Endometrial microvascular endothelial cells (primary cell): ENCODE data around the gene FGFR4. TPM values are rescaled to one million over a fixed set of nuclear protein-coding genes. Genes with fewer than 3 reads are reported as not detected.
"Not testable (repeated sequence)": the region's sequence is repeated elsewhere in the genome, so short reads cannot be mapped to it uniquely, and the experiment has no call there.

Experiments used
- in situ Hi-C: cut with HindIII; loops from 2 replicates; pipeline ENCODE4 v1.10.0; 2017; ENCODE audit warnings: low sequenced_read_pairs, low pct_unique_long_range_greater_than_20kb; ENCODE audit errors: inconsistent ontology term
- total RNA-seq: library from RNA; depleted of rRNA; stranded (reverse); fragments of >200 nt; gene quantifications from one replicate; pipeline ENCODE4 v1.2.3, GENCODE V29; 2015; ENCODE audit errors: inconsistent ontology term

FGFR4 gene
- not detected for total RNA-seq

DNA sequence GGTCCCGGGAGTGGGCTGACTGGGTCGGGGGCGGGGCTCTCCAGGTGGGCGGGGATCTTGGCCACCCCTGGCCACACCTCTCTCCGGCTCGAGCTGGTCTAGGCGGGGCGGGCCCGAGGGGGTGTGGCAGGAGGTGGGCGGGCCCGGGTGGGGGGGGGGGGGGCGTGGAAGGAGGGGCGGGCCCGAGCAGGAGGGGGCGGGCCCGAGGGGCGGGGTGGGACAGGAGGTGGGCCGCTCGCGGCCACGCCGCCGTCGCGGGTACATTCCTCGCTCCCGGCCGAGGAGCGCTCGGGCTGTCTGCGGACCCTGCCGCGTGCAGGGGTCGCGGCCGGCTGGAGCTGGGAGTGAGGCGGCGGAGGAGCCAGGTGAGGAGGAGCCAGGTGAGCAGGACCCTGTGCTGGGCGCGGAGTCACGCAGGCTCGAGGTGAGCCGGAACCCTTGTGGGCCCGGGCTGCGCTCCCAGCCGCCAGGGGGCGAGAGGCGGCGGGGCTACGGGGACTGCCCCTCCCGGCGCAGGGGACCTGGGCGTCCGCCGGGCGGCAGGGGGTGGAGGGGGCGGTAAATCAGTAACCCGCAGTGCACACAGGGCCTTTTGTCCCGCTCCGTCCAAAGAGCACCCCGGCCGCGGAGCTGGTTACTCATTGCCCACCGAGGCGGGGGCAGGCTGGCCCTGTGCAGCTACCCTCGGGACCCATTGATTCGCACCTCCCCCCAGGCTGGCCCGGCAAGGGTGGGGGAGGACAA lies at the start of gene FGFR4:
FGFR4 (plus strand) TSS at position 262 of the 744 bp plus-strand sequence. CDS start 2,688 bp downstream, outside the sequence.
- in situ Hi-C loops = no loop called here

DNA sequence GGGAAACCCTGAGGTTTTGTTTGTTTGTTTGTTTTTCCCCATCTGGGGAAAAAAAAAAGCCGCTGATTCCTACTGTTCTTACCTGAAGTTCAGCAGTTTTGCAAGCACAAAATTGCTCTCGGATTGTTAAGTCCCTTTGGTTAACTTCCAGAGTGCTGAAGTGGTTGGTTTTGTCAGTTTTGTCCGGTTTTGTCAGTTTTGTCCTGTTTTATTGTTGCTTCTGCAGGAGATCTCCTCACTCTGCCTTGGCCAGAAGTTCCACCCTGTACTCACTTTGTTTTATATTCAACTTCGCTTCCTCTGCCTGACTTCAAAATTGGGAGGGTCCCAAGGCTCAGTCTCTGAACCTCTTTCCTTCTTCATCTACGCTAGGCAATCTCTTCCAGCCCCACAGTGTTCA lies 49.8 kb upstream of the FGFR4 start:
- in situ Hi-C loops = no loop called here

DNA sequence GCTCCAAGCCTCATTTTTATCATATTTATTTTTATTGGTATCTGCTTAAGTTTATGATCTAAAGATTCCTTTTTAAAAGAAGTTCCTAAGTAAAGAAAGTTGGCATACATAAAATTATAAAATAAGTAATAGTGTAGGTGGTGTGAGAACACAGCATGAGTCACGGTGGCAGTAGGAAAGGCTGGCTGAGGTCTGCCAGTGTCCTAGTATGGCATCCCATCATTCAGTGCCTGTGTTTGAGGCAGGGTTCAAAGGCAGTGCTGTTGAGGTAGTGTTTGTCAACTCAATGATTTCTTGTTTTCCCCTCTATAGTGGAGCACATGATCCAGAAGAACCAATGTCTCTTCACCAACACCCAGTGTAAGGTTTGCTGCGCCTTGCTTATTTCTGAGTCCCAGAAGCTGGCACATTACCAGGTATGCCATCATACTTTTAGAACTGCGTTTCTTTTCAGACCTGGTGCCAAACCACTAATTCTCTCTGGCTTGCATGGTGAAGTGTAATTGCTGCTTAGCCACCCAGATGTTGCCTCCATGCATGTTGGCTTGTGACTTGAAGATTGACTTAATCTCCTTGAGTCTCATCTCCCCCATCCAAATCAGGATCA lies 45.8 kb upstream of the FGFR4 start:
- in situ Hi-C loops = no loop called here

DNA sequence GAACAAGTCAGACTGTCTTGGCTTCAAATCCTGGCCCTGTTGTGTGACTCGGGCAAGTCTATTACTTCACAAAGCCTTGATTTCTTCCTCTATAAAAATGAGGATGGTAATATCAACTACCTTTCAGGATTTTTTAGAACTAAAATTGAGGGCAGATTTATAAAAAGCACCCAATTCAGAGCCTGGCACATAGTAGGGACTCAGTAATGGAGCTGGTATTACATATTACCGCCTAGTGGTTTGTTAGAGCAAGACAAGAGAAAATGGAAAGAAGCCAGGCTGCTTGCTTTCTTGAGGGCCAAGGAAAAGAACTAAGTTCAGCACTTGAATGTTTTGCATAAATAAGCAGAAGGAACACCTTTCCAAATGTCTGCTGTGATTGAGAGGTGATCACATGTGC lies 44.8 kb upstream of the FGFR4 start:
- in situ Hi-C loops = no loop called here

DNA sequence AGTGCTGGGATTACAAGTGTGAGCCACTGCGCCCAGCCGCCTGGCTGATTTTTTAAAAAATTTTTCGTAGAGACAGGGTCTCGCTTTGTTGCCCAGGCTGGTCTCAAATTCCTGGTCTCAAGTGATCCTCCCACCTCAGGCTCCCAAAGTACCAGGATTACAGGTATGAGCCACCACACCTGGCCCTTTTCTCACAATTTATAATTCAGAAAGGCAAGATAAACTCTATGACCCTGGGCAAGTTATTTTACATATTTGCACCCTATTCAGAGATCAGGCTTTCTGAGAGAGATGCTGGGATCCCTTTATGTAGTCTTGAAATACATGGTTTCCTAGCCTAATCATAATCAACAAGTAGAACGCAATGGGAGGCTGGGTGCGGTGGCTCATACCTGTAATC lies 43.6 kb upstream of the FGFR4 start:
- in situ Hi-C loops = no loop called here

DNA sequence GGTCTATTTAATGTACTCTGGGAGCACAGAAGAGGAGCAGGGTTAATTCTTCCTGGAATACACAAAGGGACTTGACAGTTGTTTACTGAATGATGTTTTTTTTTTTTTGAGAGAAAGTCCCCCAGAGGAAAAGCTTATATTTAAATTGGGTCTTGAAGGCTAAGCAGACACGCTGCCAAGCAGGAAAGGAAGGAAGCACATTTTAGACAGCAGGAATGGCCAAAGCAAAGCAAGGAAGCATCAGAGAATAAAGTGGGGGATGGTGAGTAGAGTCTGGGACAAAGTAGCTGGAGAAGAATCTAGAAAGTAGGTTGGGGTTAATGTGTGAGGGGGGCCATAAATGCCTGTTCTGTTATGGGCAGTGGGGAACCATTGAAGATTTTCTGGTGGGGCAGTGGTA lies 42.8 kb upstream of the FGFR4 start:
- in situ Hi-C loops = no loop called here

DNA sequence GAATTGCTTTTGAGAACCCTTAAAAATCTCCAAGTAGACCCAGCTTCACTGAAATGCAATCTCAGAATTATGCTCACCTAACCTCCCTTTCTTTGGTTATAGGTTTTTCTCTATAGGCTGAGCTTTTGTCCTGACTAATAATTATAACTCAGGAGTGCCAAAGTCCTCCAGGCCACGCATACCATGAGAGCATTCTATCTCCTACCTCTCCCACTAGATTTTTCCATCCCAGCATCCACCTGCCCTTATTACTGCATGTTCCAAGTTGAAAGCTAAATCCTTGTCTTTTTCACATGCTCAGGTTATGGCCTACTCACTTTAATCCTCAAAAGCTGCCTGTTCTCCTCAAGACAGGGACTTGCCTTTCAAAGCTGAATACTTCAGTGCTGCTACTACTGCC lies 42.1 kb upstream of the FGFR4 start:
- in situ Hi-C loops = no loop called here

DNA sequence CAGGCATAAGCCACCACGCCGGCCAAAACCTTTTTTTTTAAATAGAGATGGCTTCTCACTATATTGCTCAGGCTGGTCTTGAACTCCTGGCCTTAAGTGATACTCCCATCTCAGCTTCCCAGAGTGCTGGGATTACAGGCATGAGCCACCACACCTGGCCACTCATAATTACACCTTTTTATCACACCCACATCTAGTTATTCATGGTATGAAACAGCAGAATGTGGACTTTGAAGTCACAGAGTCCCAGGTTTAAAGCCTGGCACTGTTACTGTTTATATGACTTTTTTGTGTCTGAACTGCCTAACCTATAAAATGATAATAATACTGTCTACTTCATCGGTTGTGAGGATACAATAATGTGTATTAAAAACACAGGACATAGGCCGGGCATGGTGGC lies 41.1 kb upstream of the FGFR4 start:
- in situ Hi-C loops = no loop called here

DNA sequence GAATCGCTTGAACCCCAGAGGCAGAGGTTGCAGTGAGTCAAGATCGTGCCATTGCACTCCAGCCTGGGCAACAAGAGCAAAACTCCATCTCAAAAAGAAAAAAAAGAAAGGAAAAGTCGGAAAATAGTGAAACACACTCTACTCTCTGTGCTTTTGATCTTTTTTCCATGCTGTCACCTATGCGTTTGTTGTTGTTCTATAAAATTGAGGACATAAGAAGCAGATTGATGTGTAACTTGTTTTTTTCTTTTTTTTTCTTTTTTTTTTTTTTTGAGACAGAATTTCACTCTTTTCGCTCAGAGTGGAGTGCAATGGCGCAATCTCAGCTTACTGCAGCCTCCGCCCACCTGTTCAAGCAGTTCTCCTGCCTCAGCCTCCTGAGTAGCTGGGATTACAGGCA lies 38.2 kb upstream of the FGFR4 start:
- in situ Hi-C loops = not testable (repeated sequence)

DNA sequence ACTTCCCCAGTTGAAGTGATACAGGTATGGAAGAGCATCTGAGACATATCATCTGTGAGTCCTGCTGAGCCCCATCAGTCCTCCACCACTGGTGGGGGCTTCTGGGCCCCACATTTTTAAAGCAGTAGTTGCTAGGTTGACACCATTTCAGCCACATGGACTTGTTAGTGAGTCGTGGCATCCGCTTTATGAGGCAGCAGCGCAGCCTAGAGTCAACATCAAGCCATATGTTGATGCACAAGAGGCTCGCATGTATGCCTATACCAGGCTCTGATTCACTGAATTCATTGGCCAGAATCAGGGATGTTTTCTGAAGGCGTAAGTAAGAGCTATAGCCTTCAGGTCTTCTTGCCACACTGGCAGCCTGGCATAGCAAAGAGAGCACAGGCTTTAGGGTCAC lies 37.4 kb upstream of the FGFR4 start:
- in situ Hi-C loops = no loop called here

DNA sequence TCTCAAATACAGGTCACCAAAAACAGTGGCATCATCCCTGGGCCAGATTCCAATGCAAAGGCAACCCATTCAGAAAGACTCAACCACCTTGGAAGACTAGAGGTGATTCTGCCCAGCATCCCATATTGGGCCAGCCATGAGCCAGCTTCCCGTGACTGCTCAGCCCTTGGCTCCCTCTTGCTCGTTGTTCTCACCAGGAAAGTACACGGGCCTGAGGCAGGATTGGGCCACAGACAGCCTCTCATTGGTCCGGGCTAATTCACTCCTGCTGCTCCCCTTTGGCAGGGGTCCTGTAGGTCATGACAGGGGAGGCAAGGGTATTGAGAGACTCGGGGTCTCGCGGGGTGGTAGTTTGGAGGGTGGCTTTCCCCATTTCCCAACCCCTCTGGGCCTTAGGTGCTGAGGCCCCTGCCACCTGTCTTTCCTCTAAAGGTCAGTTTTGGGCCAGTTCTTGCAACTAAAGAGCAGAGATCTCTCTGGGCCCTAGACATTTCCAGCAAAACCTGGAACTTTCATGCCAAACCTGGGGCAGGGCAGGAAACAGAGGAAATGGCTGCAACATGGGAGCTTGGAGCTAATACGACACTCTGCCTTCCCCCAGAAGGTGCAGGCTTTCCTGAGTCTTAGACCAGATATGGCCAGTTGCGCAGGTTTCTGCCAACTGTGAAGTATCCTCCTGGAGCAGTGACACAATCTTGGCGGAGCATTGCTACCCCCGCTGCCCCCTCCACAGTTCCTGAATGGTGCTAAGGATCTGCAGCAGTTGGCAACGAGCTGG lies 22.0 kb upstream of the FGFR4 start:
- in situ Hi-C loops = no loop called here

DNA sequence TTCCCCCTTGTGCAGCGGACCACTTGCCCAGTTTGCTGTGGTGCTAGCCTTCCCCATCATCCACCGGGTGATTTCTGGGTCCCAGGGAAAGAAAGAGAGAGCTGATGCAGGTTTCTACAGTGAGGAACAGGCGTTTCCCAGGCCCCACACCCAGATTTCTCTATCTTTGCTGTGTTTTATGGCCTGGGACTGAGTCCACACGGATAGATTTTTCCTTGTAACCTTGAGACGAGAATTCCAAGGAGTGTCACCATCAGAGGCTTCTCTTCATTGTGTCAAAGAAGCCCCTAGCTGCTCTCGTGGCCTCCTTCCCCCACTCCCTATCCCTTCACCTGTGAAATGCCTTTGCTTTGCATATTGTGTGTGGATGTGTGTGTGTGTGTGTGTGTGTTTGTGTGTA lies 21.2 kb upstream of the FGFR4 start:
- in situ Hi-C loops = no loop called here

DNA sequence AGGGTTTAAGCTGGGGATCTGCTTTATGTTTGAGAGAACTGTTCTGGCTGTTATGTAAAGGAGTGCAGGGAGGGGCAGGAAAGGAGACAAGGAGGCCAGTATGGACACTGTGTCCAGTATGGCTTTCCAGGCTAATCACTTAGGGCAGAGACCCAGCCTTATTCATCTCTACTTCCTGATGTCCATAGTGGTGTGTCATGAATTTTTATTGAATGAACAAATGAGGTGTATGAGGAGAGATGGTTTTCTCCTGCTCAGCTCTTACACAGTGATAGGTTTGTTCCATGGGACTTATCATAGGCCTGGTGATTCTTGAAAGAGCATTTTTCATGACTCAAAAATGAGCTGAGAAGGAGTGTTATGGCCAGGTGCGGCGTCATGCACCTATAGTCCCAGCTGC lies 20.5 kb upstream of the FGFR4 start:
- in situ Hi-C loops = no loop called here

DNA sequence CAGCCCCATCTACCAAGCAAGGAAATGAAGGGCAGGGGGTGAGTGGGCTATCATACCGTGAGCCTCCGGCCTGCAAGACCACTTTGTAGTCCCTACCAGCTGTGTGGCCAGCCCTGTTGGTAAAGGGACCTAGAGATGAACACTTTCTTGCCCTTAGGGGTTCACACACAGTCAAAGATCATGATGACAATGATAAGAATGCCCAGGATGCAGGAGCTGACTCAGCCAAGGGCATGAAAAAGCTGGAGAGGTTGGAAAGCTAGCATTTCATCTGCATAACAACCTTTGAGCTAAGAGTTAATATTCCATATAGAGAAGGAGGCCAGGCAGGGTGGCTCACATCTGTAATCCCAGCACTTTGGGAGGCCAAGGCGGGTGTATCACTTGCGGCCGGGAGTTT lies 19.2 kb upstream of the FGFR4 start:
- in situ Hi-C loops = no loop called here

DNA sequence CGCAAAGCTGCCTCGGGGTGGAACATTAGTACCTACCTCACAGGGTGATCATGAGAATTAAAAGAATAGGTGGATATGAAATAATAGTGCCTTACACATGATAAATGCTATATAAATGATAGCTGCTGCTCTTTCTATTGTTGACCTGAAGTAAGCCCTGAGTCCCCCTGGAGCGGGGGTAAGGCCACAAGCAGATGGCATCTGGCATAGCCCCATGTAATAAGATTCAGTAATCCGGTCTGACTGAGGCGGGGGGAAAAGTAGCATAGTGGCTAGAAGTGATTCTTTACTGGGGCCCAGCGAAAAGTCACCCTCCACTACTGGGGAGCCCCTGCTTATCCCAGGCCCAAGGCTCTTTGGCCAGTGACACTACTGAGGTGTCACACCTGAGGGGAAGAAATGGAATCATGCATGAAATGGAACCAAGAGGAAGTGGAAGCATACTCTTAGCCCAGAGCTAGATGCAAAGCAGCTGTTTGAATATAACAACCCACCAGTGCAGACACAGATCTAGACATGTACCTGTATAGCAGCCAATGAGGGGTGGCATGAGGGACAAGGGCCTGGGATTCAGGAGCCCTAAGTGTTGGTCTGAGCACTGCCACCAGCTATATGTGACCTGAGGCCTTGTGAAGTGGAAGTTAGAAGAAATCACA lies 16.1 kb upstream of the FGFR4 start:
- in situ Hi-C loops = no loop called here

DNA sequence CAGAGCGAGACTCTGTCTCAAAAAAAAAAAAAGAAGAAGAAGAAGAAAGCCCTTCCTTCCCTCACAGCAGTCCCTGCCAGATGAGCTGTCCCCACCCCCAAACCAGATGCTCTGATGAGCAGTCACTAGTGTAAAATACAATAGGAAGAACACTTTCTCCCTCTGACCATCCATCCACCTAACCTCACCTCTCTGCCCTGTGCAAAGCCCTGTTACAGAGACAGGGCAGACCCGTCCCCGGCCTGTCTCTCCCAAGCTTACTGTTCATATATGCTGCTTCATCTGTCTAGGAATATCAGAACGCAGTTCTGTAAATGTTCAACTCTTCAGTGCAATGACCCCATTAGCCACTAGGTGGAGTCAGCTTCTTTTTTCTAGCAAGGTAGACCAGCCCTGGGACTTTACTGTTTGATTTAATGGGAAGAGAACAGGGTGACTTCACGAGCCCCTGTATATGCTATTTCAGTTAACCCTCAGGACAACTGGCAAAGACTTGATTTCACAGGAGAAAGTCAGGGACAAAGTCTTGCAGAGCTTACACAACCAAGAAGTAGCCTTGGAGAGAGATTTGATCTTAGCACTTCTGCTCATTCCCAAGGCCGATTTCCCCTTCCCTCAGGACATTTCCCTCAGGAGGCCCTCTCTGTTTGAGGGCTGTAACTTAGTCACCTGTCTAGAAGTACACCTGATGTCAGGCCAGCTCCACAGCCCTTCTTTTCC lies 14.9 kb upstream of the FGFR4 start:
- in situ Hi-C loops = no loop called here

DNA sequence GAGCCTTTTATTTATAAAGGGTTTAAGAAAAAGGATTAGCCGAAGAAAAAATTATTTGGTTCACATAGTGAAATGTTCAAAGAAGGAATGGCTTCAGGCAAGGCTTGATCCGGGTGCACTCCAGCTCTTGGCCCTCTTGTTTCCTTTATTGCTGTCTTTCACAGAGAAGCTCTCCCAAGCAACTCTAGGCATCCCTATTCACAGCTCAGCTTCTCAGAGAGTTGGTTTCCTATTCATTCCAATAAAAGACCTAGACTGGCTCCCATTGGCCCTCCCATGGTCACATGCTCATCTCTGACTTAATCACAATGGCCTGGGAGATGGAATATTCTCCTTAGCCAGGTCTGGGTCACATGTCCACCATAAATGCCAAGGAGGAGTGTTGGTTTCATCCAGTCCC lies 9.4 kb upstream of the FGFR4 start:
- in situ Hi-C loops = no loop called here

DNA sequence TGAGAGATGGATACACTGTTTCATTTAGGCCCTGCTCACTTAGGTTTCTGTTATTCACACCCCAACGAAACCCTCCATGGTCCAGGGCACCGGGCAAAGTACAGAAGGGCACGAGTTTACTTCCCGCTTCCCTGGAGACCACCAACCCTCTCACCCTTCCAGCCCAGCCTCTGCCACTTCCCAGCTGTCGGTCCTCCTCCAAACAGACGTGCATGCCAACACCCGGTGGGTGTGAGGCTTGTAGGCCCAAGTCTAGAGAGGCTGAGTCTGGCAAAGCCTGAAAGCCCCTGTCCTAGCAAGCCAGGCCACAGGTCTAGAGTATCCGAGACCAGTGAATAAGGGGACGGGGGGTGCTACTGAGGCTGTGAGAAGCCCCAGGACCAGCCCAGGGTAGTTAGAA lies 7.1 kb upstream of the FGFR4 start:
- in situ Hi-C loops = no loop called here

DNA sequence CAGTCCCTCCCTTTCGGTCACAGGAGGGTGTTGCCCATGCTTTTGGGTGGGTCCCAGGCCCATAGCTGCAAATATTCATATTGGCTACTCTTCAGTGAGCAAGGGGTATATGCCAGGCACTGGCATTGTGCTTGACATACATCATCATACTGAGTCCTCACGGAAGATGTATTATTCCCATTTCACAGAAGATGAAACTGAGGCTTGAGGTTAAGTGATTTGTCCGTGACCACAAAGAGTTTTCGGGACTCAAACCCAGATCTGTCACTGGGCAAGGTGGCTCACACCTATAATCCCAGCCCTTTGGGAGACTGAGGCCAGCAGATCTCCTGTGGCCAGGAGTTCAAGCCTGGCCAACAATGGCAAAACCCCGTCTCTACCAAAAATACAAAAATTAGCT lies 6.5 kb upstream of the FGFR4 start:
- in situ Hi-C loops = no loop called here
